H9 (cell line): ENCODE results near the gene KCNMA1. TPM values are rescaled to one million over a fixed set of nuclear protein-coding genes. Genes with fewer than 3 reads are reported as not detected.

Source experiments
- DNase-seq: peaks from one replicate; pipeline ENCODE4 v3.0.0-alpha.2; 2017
- H2AFZ ChIP-seq: one replicate; pipeline ENCODE4 v1.6.1; 2013; ENCODE audit warnings: mild to moderate bottlenecking, low read length, control low read depth, moderate library complexity
- H2AK5ac ChIP-seq: 2 replicates; pipeline ENCODE4 v1.6.1; 2013; ENCODE audit warnings: low read length, control low read depth, mixed read lengths; ENCODE audit not compliant: insufficient read length
- H2BK120ac ChIP-seq: one replicate; pipeline ENCODE4 v1.6.1; 2013; ENCODE audit warnings: low read depth, mild to moderate bottlenecking, low read length, control low read depth, inconsistent platforms; ENCODE audit not compliant: poor library complexity, severe bottlenecking
- H2BK12ac ChIP-seq: 2 replicates; pipeline ENCODE4 v1.6.1; 2013; ENCODE audit warnings: low read length, control low read depth, mixed read lengths, low read depth; ENCODE audit not compliant: insufficient read length
- H2BK15ac ChIP-seq: 2 replicates; pipeline ENCODE4 v1.6.1; 2013; ENCODE audit warnings: low read depth, low read length, control low read depth
- H2BK20ac ChIP-seq: one replicate; pipeline ENCODE4 v1.6.1; 2013; ENCODE audit warnings: low read depth, mild to moderate bottlenecking, low read length, control low read depth, inconsistent platforms; ENCODE audit not compliant: poor library complexity, severe bottlenecking
- H2BK5ac ChIP-seq: 2 replicates; pipeline ENCODE4 v1.6.1; 2013; ENCODE audit warnings: low read length, control low read depth, mixed read lengths; ENCODE audit not compliant: insufficient read length
- H3K14ac ChIP-seq: 2 replicates; pipeline ENCODE4 v1.6.1; 2013; ENCODE audit warnings: low read length, control low read depth; ENCODE audit not compliant: insufficient read depth
- H3K18ac ChIP-seq: 2 replicates; pipeline ENCODE4 v1.6.1; 2013; ENCODE audit warnings: low read depth, mild to moderate bottlenecking, mixed read lengths, low read length, control low read depth; ENCODE audit not compliant: insufficient read length
- H3K23ac ChIP-seq: 2 replicates; pipeline ENCODE4 v1.6.1; 2013; ENCODE audit warnings: low read length, control low read depth, mixed read lengths, low read depth; ENCODE audit not compliant: insufficient read length
- H3K23me2 ChIP-seq: 2 replicates; pipeline ENCODE4 v1.6.1; 2013; ENCODE audit warnings: low read depth, mild to moderate bottlenecking, mixed read lengths, low read length, control low read depth; ENCODE audit not compliant: insufficient read length, poor library complexity, severe bottlenecking
- H3K27ac ChIP-seq: 2 replicates; pipeline ENCODE4 v1.5.1; 2013; ENCODE audit warnings: low read length, control low read depth, mixed read lengths, low read depth; ENCODE audit not compliant: insufficient read length
- H3K27me3 ChIP-seq: 2 replicates; pipeline ENCODE4 v1.6.1; 2013; ENCODE audit warnings: low read length, control low read depth, inconsistent platforms; ENCODE audit not compliant: insufficient read depth
- H3K4ac ChIP-seq: 2 replicates; pipeline ENCODE4 v1.6.1; 2013; ENCODE audit warnings: low read depth, mild to moderate bottlenecking, control low read depth, inconsistent platforms, low read length, moderate library complexity
- H3K4me1 ChIP-seq: 2 replicates; pipeline ENCODE4 v1.6.1; 2013; ENCODE audit warnings: low read length, control low read depth, inconsistent platforms; ENCODE audit not compliant: insufficient read depth
- H3K4me2 ChIP-seq: 2 replicates; pipeline ENCODE4 v1.6.1; 2013; ENCODE audit warnings: low read length, control low read depth, mixed read lengths; ENCODE audit not compliant: insufficient read length, insufficient read depth
- H3K56ac ChIP-seq: 2 replicates; pipeline ENCODE4 v1.6.1; 2013; ENCODE audit warnings: low read depth, mild to moderate bottlenecking, mixed read lengths, low read length, control low read depth; ENCODE audit not compliant: insufficient read length
- H3K79me1 ChIP-seq: 2 replicates; pipeline ENCODE4 v1.6.1; 2013; ENCODE audit warnings: low read depth, mild to moderate bottlenecking, moderate library complexity, low read length, control low read depth, inconsistent platforms; ENCODE audit not compliant: insufficient read depth, poor library complexity, severe bottlenecking
- H3K79me2 ChIP-seq: 2 replicates; pipeline ENCODE4 v1.6.1; 2013; ENCODE audit warnings: low read length, control low read depth, inconsistent platforms; ENCODE audit not compliant: insufficient read depth
- H3K9ac ChIP-seq: 2 replicates; pipeline ENCODE4 v1.6.1; 2013; ENCODE audit warnings: low read length, control low read depth, mixed read lengths; ENCODE audit not compliant: insufficient read length; ENCODE audit errors: extremely low read depth
- H3K9me3 ChIP-seq: one replicate; pipeline ENCODE4 v1.6.1; 2013; ENCODE audit warnings: low read depth, low read length, inconsistent platforms; ENCODE audit not compliant: control insufficient read depth
- H3T11ph ChIP-seq: one replicate; pipeline ENCODE4 v1.6.1; 2013; ENCODE audit warnings: mild to moderate bottlenecking, low read length, control low read depth, inconsistent platforms
- H4K20me1 ChIP-seq: one replicate; pipeline ENCODE4 v1.6.1; 2013; ENCODE audit not compliant: control insufficient read depth, insufficient read length, insufficient read depth
- H4K5ac ChIP-seq: 2 replicates; pipeline ENCODE4 v1.6.1; 2013; ENCODE audit warnings: low read depth, mild to moderate bottlenecking, mixed read lengths, low read length, control low read depth; ENCODE audit not compliant: insufficient read length
- H4K8ac ChIP-seq: replicated peaks from 2 replicates; pipeline ENCODE4 v1.6.1; 2013; ENCODE audit warnings: low read length, control low read depth, mixed read lengths, low read depth; ENCODE audit not compliant: insufficient read length
- H4K91ac ChIP-seq: 2 replicates; pipeline ENCODE4 v1.6.1; 2013; ENCODE audit warnings: low read depth, mild to moderate bottlenecking, moderate library complexity, mixed read lengths, low read length, control low read depth; ENCODE audit not compliant: insufficient read length
- H3K27ac Mint-ChIP-seq, 3 experiments: 2 replicates in 2 of 3; 3 replicates in 1 of 3; pipeline ENCODE4 v1.8.0; 2020 to 2021; ENCODE audit warnings: mixed read lengths in 3 of 3, mild to moderate bottlenecking in 1 of 3, moderate library complexity in 1 of 3
- H3K27me3 Mint-ChIP-seq: 2 replicates; pipeline ENCODE4 v1.8.0; 2021; ENCODE audit warnings: low read depth, mild to moderate bottlenecking, moderate library complexity, mixed read lengths
- H3K36me3 Mint-ChIP-seq, 3 experiments: 2 replicates in 2 of 3; 3 replicates in 1 of 3; pipeline ENCODE4 v1.8.0; 2020 to 2021; ENCODE audit warnings: low read depth in 3 of 3, mixed read lengths in 3 of 3; ENCODE audit not compliant: insufficient read depth in 1 of 3
- H3K4me1 Mint-ChIP-seq, 2 experiments: 2 replicates each; pipeline ENCODE4 v1.8.0; 2020; ENCODE audit warnings: mixed read lengths in 2 of 2
- H3K4me3 Mint-ChIP-seq, 2 experiments: 2 replicates in 1 of 2; 3 replicates in 1 of 2; pipeline ENCODE4 v1.8.0; 2020 to 2021; ENCODE audit warnings: mild to moderate bottlenecking in 2 of 2, mixed read lengths in 2 of 2, moderate library complexity in 1 of 2
- H3K9me3 Mint-ChIP-seq, 2 experiments: 2 replicates in 1 of 2; 3 replicates in 1 of 2; pipeline ENCODE4 v1.8.0; 2020; ENCODE audit warnings: mild to moderate bottlenecking in 2 of 2, mixed read lengths in 2 of 2, moderate library complexity in 1 of 2
- WGBS: extraction: QIAGEN DNeasy Blood & Tissue Kit; methylation state at CpG from one replicate; pipeline ENCODE4 v1.1.7; 2013; ENCODE audit warnings: missing lambda C conversion rate, low lambda C conversion rate, mixed read lengths; ENCODE audit not compliant: insufficient read length; ENCODE audit errors: extremely low coverage; 5-methylcytosine and 5-hydroxymethylcytosine counted together
- total RNA-seq: library from RNA; stranded (reverse); gene quantifications from 2 replicates; pipeline ENCODE4 v1.2.1, GENCODE V29; 2021
- TF ChIP-seq, protein P1 (sequence below): fragments of 200-600 bp; sonication (generic); conservative IDR thresholded peaks from 3 replicates; pipeline ENCODE4 v1.8.0; 2021; ENCODE audit warnings: antibody characterized with exemption, mild to moderate bottlenecking

Gene KCNMA1
- total RNA-seq, 1 experiment from 2014 or later, result 2.0 TPM

DNA sequence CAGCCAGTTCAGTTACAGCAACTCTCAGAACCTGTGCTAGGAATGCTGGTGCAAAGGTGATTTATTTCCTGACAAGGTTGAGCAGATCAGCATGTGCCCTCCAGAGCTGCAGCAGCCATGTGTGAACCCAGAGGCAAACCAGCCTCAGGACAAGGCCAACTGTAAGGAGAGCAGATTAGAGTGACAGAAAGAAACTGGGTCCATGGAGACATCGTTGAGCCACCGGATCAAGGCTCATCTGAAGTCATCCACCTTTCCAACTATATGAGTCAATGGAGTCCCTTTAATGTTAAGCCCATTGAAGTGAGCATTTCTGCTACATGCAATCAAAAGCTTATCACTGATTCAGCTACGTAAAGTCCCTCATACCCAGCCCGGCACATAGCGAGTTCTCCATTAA is 26.4 kb downstream of the KCNMA1 start:
- no peak overlapping the region for H3K4me3 Mint-ChIP-seq
- Histone ChIP-seq H4K8ac (no peak overlapping the region), H3K79me1 (no peaks in the 10 kb centered on the region), H2AFZ (no peak overlapping the region), H3K23ac (no peak overlapping the region), H2BK120ac (no peak overlapping the region), H3T11ph (no peak overlapping the region), H3K4me2 (no peak overlapping the region), H3K27me3 (no peaks in the 10 kb centered on the region), H3K4ac (no peak overlapping the region), H3K23me2 (no peaks in the 10 kb centered on the region), H3K14ac (no peak overlapping the region), H3K27ac (no peak overlapping the region), H3K56ac (no peak overlapping the region), H2BK20ac (no peak overlapping the region), H2AK5ac (no peak overlapping the region), H3K79me2 (no peaks in the 10 kb centered on the region), H3K18ac (no peak overlapping the region), H3K9ac (no peak overlapping the region), H3K4me1 (no peaks in the 10 kb centered on the region), H4K91ac (no peak overlapping the region), H2BK12ac (no peak overlapping the region), H2BK15ac (no peak overlapping the region), H2BK5ac (no peak overlapping the region), H4K5ac (no peak overlapping the region), H3K9me3 (no peaks in the 10 kb centered on the region), H4K20me1 (no peaks in the 10 kb centered on the region)
- no peak overlapping the region for H3K27ac Mint-ChIP-seq
- H3K4me1 Mint-ChIP-seq, result 0 out of 4 replicates have a peak, but pooled peaks cover 0 to 4% of the 10 kb centered on the region in 2 experiments
- no peaks in the 10 kb centered on the region for H3K9me3 Mint-ChIP-seq
- 0 out of 2 replicates have a peak, but pooled peaks cover 2% of the 10 kb centered on the region for H3K27me3 Mint-ChIP-seq
- DNase-seq, result no peak
- no peaks in the 10 kb centered on the region for H3K36me3 Mint-ChIP-seq
- WGBS, result no CpG with 5 or more reads among the region's 5 CpGs
- TF ChIP-seq, protein P1, sequence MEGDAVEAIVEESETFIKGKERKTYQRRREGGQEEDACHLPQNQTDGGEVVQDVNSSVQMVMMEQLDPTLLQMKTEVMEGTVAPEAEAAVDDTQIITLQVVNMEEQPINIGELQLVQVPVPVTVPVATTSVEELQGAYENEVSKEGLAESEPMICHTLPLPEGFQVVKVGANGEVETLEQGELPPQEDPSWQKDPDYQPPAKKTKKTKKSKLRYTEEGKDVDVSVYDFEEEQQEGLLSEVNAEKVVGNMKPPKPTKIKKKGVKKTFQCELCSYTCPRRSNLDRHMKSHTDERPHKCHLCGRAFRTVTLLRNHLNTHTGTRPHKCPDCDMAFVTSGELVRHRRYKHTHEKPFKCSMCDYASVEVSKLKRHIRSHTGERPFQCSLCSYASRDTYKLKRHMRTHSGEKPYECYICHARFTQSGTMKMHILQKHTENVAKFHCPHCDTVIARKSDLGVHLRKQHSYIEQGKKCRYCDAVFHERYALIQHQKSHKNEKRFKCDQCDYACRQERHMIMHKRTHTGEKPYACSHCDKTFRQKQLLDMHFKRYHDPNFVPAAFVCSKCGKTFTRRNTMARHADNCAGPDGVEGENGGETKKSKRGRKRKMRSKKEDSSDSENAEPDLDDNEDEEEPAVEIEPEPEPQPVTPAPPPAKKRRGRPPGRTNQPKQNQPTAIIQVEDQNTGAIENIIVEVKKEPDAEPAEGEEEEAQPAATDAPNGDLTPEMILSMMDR, result no peak
